NCI-H1417 treated with DMSO at 0.1 percent for 48 hours (cell line): ENCODE data around the gene DEPDC7.
A peak's percentile ranks its signal among the peaks of the same experiment; 100 is the strongest.
"Not testable (repeated sequence)": the region's sequence is repeated elsewhere in the genome, so short reads cannot be mapped to it uniquely, and the experiment has no call there.

ENCODE experiments used
- DNase-seq: peaks from one replicate; lab custom pipeline; 2025; lab: John Stamatoyannopoulos, UW

DEPDC7 gene

GRCh38 chr11:33015621-33016551 is at the start of gene DEPDC7:
Gene DEPDC7 (plus strand): TSS chr11:33015878. CDS start chr11:33015956, 78 bp downstream.
- DNase-seq: peak; percentile 85

- DNase-seq: no peak
Observed at GRCh38 chr11:32968541-32968940, 47.1 kb upstream of the DEPDC7 start.

GRCh38 chr11:32972233-32972632 is 43.4 kb upstream of the DEPDC7 start:
- DNase-seq: not testable (repeated sequence)

GRCh38 chr11:32972781-32973180 is 42.9 kb upstream of the DEPDC7 start:
- no peak for DNase-seq

DNA sequence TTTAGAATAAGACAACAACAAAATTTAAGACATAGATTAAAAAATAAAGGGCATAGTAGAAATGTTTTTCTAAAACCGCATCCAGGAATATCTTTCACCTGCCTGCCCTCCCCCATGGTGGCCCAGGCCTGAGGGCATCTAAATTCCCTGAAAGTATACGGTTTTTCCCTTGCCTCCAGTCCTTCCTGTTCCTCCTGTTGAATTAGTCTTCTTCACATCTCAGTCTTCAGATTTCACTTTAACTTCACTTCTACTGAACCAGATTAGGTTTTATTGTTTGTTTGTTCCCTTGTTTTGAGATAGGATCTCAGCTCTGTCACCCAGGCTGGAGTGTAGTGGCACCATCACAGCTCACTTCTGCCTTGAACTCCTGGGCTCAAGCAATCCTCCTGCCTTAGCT is 33.1 kb upstream of the DEPDC7 start:
- no peak for DNase-seq

GRCh38 chr11:32983506-32983905 is 32.2 kb upstream of the DEPDC7 start:
- no peak for DNase-seq

GRCh38 chr11:32985600-32985999 is 30.1 kb upstream of the DEPDC7 start:
- DNase-seq: no peak

- no peak for DNase-seq
Observed at GRCh38 chr11:32987851-32988250, 27.8 kb upstream of the DEPDC7 start.

DNA sequence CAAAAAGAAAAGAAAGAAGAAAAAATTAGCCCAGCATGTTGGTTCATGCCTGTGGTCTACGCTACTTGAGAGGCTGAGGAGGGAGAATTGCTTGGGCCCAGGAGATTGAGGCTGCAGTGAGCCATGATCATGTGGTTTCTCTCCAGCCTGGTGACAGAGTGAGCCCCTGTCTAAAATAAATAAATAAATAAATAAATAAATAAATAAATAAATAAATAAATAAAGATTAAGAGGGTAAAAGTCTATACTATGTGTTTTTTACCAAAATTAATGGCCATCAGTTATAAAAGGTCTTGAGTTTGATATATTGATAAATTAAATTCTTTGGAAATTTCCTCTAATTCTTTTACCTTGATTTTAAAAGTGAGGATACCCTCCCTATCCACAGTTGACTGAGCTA is 25.2 kb upstream of the DEPDC7 start:
- no peak for DNase-seq

- DNase-seq: no peak
Observed at GRCh38 chr11:32991427-32991826, 24.3 kb upstream of the DEPDC7 start.

DNA sequence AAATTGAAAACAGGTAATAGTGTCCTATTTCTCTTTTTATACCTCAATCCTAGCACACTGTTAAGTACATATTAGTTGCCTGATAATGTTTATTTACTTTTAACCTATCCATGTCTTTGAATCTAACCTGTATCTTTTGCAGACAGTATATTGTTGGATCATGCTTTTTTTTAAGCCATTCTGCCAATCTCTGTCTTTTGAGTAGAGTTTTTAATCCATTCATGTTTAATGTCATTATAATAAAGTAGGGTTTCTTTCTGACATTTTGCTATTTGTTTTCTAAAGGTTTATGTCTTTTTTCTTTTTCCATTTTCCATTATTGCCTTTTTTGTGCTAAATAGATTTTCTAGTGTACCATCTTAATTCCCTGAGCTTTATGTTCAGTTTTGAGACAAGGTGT is 23.8 kb upstream of the DEPDC7 start:
- no peak for DNase-seq

DNA sequence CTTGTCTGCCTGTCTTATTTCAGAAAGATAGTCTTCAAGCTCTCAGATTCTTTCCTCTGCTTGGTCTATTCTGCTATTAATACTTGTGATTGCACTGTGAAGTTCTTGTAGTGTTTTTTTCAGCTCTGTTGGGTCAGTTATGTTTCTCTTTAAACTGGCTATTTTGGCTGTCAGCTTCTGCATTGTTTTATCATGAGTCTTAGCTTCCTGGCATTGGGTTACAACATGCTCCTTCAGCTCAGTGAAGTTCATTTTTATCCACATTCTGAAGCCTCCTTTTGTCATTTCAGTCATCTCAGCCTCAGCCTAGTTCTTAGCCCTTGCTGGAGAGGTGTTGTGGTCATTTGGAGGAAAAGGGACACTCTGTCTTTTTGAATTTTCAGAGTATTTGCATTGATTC is 15.5 kb upstream of the DEPDC7 start:
- DNase-seq: no peak

DNA sequence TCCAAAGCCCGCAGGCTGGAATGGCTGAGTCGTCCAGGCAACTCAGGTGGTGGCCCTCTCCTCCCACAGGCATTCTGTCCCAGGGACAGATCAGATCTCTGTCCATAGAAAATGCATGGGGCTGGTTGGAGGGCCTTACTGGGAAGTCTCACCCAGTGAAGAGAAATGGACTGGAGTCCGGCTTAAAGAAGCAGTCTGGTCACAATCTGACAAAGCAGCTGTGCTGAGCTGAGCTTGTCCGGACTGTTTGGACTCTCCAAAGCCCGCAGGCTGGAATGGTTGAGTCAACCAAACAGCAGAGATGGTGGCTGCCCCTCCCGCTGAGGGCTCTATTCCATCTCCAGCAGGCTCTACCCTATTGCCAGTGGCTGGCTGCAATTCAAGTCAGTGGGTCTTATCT is 14.4 kb upstream of the DEPDC7 start:
- DNase-seq: no peak

DNA sequence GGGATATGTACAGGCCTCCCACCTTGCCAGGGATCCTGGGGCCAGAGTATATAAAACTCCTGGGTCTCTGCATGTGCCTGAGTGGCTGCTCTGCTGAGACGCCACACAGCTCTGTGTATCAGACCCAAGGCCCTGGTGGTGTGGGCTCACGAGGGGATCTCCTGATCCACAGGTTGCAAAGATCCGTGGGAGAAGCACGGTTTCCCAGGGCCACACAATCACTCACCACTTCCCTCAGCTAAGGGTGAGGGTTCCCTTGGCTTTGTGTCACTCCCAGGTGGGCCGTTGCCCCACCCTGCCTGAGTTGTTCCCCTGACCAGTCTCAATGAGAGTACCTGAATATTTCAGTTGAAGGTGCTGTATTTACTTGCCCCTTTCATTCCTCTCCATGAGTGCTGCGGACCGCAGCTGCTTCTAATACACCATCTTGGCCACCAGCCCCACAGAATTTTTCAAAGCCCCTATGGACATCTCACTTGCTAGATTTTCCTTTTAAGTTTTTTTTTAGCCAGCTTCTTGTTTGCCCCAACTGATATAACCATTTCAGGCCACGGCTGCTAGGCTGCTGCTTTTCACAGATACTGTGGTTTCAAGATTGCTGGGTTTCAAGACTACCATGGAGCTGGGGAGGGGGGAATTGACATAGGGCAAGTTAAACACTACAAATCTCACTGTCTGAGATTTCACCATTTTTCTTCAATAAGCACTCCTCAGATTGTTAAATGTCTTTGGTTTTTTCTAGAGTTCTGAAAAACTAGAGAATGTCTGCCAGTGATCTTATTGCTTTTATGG is 13.7 kb upstream of the DEPDC7 start:
- no peak for DNase-seq

- no peak for DNase-seq
Observed at GRCh38 chr11:33005175-33005574, 10.5 kb upstream of the DEPDC7 start.

GRCh38 chr11:33006010-33006409 is 9.7 kb upstream of the DEPDC7 start:
- no peak for DNase-seq

DNA sequence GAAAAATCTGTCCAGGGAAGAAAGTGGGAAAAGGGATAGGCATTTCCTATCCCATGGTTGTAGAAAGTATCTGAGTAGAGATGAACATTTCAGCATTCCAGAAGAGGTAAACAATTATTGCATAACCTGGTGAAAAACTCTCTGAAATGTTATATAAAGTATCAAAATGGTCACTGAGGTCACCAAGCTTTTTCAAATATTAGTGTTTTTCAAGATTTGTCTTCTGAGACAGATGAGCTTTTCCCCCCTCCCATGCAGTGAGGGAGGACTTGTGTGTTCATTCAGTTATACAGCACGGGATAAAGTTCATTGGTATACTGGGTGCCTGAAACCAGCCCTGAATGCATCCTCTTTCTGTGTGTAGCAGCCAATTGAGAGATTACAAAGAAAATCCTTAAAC is 1.9 kb upstream of the DEPDC7 start:
- no peak for DNase-seq

GRCh38 chr11:33016654-33017053 is 976 bp downstream of the DEPDC7 start:
- no peak for DNase-seq

DNA sequence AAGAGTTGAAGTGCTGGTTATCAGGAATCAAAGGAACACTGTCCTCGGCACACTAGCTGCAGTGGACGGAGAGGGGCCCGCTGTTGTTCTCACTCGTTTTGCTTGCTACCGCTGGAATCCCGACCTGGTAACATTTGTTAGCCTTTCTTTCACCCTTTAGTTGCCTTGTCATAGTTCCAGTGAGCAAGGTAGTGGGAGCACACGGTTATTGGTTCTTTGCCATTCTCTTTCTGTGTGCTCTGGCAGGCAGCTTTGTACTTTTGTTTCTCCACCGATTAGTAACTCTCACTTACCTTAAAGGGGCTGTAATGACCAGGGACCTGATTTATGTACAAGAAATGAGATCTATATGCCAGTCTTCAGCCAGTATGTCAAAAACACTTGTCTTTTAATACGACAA is 1.8 kb downstream of the DEPDC7 start:
- DNase-seq: no peak

GRCh38 chr11:33017965-33018364 is 2.3 kb downstream of the DEPDC7 start:
- no peak for DNase-seq

GRCh38 chr11:33018840-33019239 is 3.2 kb downstream of the DEPDC7 start:
- no peak for DNase-seq

GRCh38 chr11:33021501-33021900 is 5.8 kb downstream of the DEPDC7 start:
- DNase-seq: no peak

- no peak for DNase-seq
Observed at GRCh38 chr11:33021937-33022336, 6.3 kb downstream of the DEPDC7 start.
